SK-N-MC (cell line): ENCODE measurements around the gene COL4A3.

ENCODE experiments used
- EZH2 ChIP-seq: fragments of 200-600 bp; sonication (generic); IDR thresholded peaks from one replicate; pipeline ENCODE4 v1.6.1; 2017; ENCODE audit warnings: antibody characterized with exemption
- FOXP2 ChIP-seq: optimal IDR thresholded peaks from 2 replicates; pipeline ENCODE3; 2011; ENCODE audit warnings: mild to moderate bottlenecking, moderate library complexity; ENCODE audit not compliant: insufficient read depth; ENCODE audit errors: extremely low read length, control extremely low read depth
- POLR2AphosphoS5 ChIP-seq: IDR thresholded peaks from 2 replicates; pipeline ENCODE4 v1.6.1; 2012; ENCODE audit warnings: mild to moderate bottlenecking, low read depth, low read length, borderline replicate concordance

GRCh38 chr2:227325839-227326195 is 161.4 kb downstream of the COL4A3 start:
- TF ChIP-seq POLR2AphosphoS5 (no peak), EZH2 (no peak), FOXP2 (no peak)
